A673 (cell line): ENCODE data around the gene SEH1L. TPM values are rescaled to one million over a fixed set of nuclear protein-coding genes. Genes with fewer than 3 reads are reported as not detected.

Source experiments
- BruUV-seq: library from RNA; stranded (reverse); fragments of 400-500 nt; replicated peaks from 2 replicates; lab custom pipeline; 2021; lab: Mats Ljungman, UMichigan
- CTCF ChIA-PET: fragments of 300-600 bp; sonication (Branson Sonifier 250); formaldehyde crosslinking; loops from one replicate; lab custom pipeline; 2022; ENCODE audit warnings: antibody characterized with exemption; lab: Charles Lee
- POLR2A ChIA-PET: fragments of 300-600 bp; sonication (Branson Sonifier 250); formaldehyde crosslinking; loops from one replicate; lab custom pipeline; 2022; ENCODE audit warnings: antibody characterized with exemption; ENCODE audit not compliant: low non-redundant PET; lab: Charles Lee
- DNase-seq: peaks from one replicate; pipeline ENCODE4 v3.0.0-alpha.2; 2015; ENCODE audit warnings: low spot score
- H3K27ac ChIP-seq: fragments of 200-600 bp; sonication (generic); 2 replicates; pipeline ENCODE4 v1.5.1; 2016; ENCODE audit warnings: mixed run types, low read depth, mild to moderate bottlenecking, mixed read lengths, antibody characterized with exemption, low read length; ENCODE audit not compliant: poor library complexity, severe bottlenecking
- H3K27me3 ChIP-seq: fragments of 200-600 bp; sonication (generic); replicated peaks from 2 replicates; pipeline ENCODE4 v1.6.1; 2017; ENCODE audit warnings: mixed run types, low read depth, mild to moderate bottlenecking, mixed read lengths, antibody characterized with exemption, low read length; ENCODE audit not compliant: insufficient read depth, poor library complexity
- H3K36me3 ChIP-seq: fragments of 200-600 bp; sonication (generic); 2 replicates; pipeline ENCODE4 v1.6.1; 2016; ENCODE audit warnings: mixed run types, mild to moderate bottlenecking, mixed read lengths, antibody characterized with exemption, low read length; ENCODE audit not compliant: insufficient read depth, poor library complexity, severe bottlenecking
- H3K4me1 ChIP-seq: fragments of 200-600 bp; sonication (generic); 2 replicates; pipeline ENCODE4 v1.6.1; 2017; ENCODE audit warnings: mixed run types, mild to moderate bottlenecking, mixed read lengths, antibody characterized with exemption, low read length; ENCODE audit not compliant: insufficient read depth, poor library complexity, severe bottlenecking
- H3K4me3 ChIP-seq: fragments of 200-600 bp; sonication (generic); 2 replicates; pipeline ENCODE4 v1.5.1; 2016; ENCODE audit warnings: low read depth, mixed run types, mild to moderate bottlenecking, mixed read lengths, low read length; ENCODE audit not compliant: poor library complexity, severe bottlenecking
- H3K9me3 ChIP-seq: fragments of 200-600 bp; sonication (generic); 2 replicates; pipeline ENCODE4 v1.6.1; 2016; ENCODE audit warnings: mixed run types, low read depth, mild to moderate bottlenecking, mixed read lengths, antibody characterized with exemption, low read length; ENCODE audit not compliant: poor library complexity, severe bottlenecking
- CTCF ChIP-seq: fragments of 300-800, 200-600 bp; sonication (generic); conservative IDR thresholded peaks from 2 replicates; pipeline ENCODE4 v1.5.1; 2017; ENCODE audit warnings: low read depth, mild to moderate bottlenecking, antibody characterized with exemption, low read length, moderate library complexity, mixed read lengths
- EZH2 ChIP-seq: fragments of 200-600 bp; sonication (generic); IDR thresholded peaks from 2 replicates; pipeline ENCODE4 v1.6.1; 2017; ENCODE audit warnings: borderline replicate concordance, low read depth, mild to moderate bottlenecking, mixed read lengths, antibody characterized with exemption, low read length; ENCODE audit not compliant: poor library complexity, severe bottlenecking
- intact Hi-C: fragments of 100-400 bp; cut with micrococcal nuclease; formaldehyde crosslinking; loops from one replicate; pipeline ENCODE4 v1.10.0; 2022; ENCODE audit not compliant: unreplicated experiment
- total RNA-seq: library from RNA; stranded (reverse); gene quantifications from 2 replicates; pipeline ENCODE4 v1.2.3, GENCODE V29; 2021

SEH1L gene
- total RNA-seq, 1 experiment from 2014 or later: 105 TPM

- DNase-seq: no peak
- no TSS peak for BruUV-seq
- no peak overlapping the region for H3K4me3 ChIP-seq
- no peaks in the 10 kb centered on the region for H3K36me3 ChIP-seq
- H3K27ac ChIP-seq: no peak overlapping the region
- H3K9me3 ChIP-seq: no peaks in the 10 kb centered on the region
- TF ChIP-seq CTCF: no peak
- no peak for TF ChIP-seq EZH2
- intact Hi-C loops: no loop called here
- H3K27me3 ChIP-seq: no peaks in the 10 kb centered on the region
- no peaks in the 10 kb centered on the region for H3K4me1 ChIP-seq
- ChIA-PET POLR2A (no interaction called here), CTCF (no interaction called here)
These were observed 8.6 kb upstream of the SEH1L start for GRCh38 chr18:12939162-12939561.

- ChIA-PET CTCF (no interaction called here), POLR2A (no interaction called here)
- TF ChIP-seq CTCF: no peak
- no peak for TF ChIP-seq EZH2
- Histone ChIP-seq H3K4me1 (peaks cover 6% of the 10 kb centered on the region), H3K27ac (no peak overlapping the region), H3K27me3 (no peaks in the 10 kb centered on the region), H3K9me3 (no peaks in the 10 kb centered on the region), H3K4me3 (no peak overlapping the region), H3K36me3 (no peaks in the 10 kb centered on the region)
- DNase-seq: no peak
- intact Hi-C loops: no loop called here
- BruUV-seq: no TSS peak
These were observed 4.6 kb upstream of the SEH1L start for GRCh38 chr18:12943215-12943614.

- H3K27ac ChIP-seq: no peak overlapping the region
- POLR2A ChIA-PET: interaction anchor here (0.7 to 1.0 kb wide), 2 partner anchors 9 to 46 kb away, joined by 3 read pairs; partner anchors contain the start of gene CEP192
- TF ChIP-seq EZH2 (no peak), CTCF (no peak)
- no TSS peak for BruUV-seq
- H3K36me3 ChIP-seq: peaks cover 10% of the 10 kb centered on the region
- DNase-seq: no peak
- no peak overlapping the region for H3K4me3 ChIP-seq
- intact Hi-C loops: no loop called here
- CTCF ChIA-PET: no interaction called here
- H3K9me3 ChIP-seq: no peaks in the 10 kb centered on the region
- no peaks in the 10 kb centered on the region for H3K27me3 ChIP-seq
- H3K4me1 ChIP-seq: peaks cover 6% of the 10 kb centered on the region
These were observed 3.1 kb upstream of the SEH1L start for GRCh38 chr18:12944709-12945108.
